Uterus (tissue), 4 donors: ENCODE data around the gene NXPH1. TPM values are rescaled to one million over a fixed set of nuclear protein-coding genes. Genes with fewer than 3 reads are reported as not detected.

Experiments
- DNase-seq, 2 donors: peaks; one replicate each; pipeline ENCODE4 v3.0.0-alpha.2; 2019 to 2020
- H3K27ac ChIP-seq, 2 donors: fragments of 200-600 bp; sonication (generic); 1 replicate in 1 of 2; 2 replicates in 1 of 2; pipeline ENCODE4 v1.5.1; 2016 to 2018
- H3K27me3 ChIP-seq, 2 donors: fragments of 200-600 bp; sonication (generic); one replicate each; pipeline ENCODE4 v1.5.1; 2018 to 2019; ENCODE audit warnings: control low read depth in 1 of 2
- H3K36me3 ChIP-seq, 2 donors: fragments of 200-600 bp; sonication (generic); one replicate each; pipeline ENCODE4 v1.5.1; 2019; ENCODE audit warnings: control low read depth in 1 of 2
- H3K4me1 ChIP-seq, 2 donors: fragments of 200-600 bp; sonication (generic); one replicate each; pipeline ENCODE4 v1.5.1; 2018 to 2019; ENCODE audit warnings: control low read depth in 1 of 2
- H3K4me3 ChIP-seq, 2 donors: fragments of 200-600 bp; sonication (generic); 1 replicate in 1 of 2; 2 replicates in 1 of 2; pipeline ENCODE4 v1.5.1; 2018 to 2019; ENCODE audit warnings: mild to moderate bottlenecking in 1 of 2
- H3K9me3 ChIP-seq, 2 donors: fragments of 200-600 bp; sonication (generic); one replicate each; pipeline ENCODE4 v1.5.1; 2019; ENCODE audit warnings: control low read depth in 1 of 2
- POLR2A ChIP-seq, 2 donors: fragments of 450-650 bp; IDR thresholded peaks; one replicate each; pipeline ENCODE4 v1.6.1; 2016; ENCODE audit warnings: antibody characterized with exemption in 2 of 2, mild to moderate bottlenecking in 1 of 2, moderate library complexity in 1 of 2
- intact Hi-C: fragments of 100-400 bp; cut with DNase I; formaldehyde crosslinking; loops from one replicate; pipeline ENCODE4 v1.15.1; 2023; ENCODE audit warnings: low total_unique reads
- total RNA-seq, 4 donors: library from RNA; depleted of rRNA in 3 of 4; stranded (reverse); fragments of >200 nt in 3 of 4; gene quantifications; one replicate each; pipeline versions ENCODE4 v1.1.0 to v1.2.4, GENCODE V29; 2014 to 2023
- TF ChIP-seq, protein P1 (sequence below), 4 experiments: fragments of 200-600 bp in 2 of 4; fragments of 450-650 bp in 2 of 4; sonication (generic) in 2 of 4; IDR thresholded peaks; one replicate each; pipeline ENCODE4 v1.5.1; 2016 to 2019; ENCODE audit warnings: antibody characterized with exemption in 4 of 4, mild to moderate bottlenecking in 2 of 4, moderate library complexity in 1 of 4
- donor health status: DM: yes; HTN: yes; CAD: no.

The NXPH1 gene
- total RNA-seq, 4 donors from 2014 or later, result 0.28 TPM; not detected in 3

DNA sequence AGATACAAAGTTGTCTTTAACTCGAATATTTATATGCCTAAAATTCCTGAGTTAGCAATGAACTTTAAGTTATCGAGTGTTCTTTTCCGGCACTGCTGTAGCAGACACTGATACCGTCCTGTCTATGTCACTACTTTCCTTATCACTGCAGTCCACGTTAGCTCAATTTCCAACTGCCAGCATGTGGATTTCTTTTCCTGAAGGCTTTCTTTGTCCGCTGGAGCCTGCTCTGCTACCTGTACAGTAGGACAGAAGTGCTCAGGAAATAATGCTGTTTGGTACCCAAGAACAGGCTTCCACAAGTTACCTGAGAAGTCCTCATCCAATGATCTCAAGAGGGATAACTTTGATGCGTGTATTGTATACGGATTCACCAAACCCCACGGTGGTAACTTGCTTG is 329.4 kb downstream of the NXPH1 start:
- no peak overlapping the region for H3K4me3 ChIP-seq

DNA sequence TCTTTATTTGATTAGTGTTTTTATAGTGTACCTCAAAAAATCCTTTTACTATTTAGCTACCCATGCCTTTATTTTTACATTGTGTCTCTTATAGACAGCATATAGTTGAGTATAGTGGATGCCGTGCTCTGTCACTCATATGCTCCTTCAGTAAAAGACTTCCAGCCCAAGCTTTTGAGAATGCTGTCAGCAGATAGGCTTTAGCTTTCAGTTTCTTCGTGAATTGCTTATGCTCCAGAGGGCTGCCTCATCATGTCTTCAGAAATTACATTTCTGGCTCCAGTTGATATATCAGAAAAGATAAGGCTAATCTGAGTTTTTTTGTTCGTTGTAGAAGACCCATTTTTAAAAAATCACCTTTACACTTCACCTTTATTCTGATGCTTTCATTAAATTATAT is 332.0 kb downstream of the NXPH1 start:
- no peaks in the 10 kb centered on the region for H3K27me3 ChIP-seq
- H3K4me3 ChIP-seq, result no peak overlapping the region
- H3K9me3 ChIP-seq, result no peaks in the 10 kb centered on the region
- no peak for DNase-seq
- TF ChIP-seq, protein P1, sequence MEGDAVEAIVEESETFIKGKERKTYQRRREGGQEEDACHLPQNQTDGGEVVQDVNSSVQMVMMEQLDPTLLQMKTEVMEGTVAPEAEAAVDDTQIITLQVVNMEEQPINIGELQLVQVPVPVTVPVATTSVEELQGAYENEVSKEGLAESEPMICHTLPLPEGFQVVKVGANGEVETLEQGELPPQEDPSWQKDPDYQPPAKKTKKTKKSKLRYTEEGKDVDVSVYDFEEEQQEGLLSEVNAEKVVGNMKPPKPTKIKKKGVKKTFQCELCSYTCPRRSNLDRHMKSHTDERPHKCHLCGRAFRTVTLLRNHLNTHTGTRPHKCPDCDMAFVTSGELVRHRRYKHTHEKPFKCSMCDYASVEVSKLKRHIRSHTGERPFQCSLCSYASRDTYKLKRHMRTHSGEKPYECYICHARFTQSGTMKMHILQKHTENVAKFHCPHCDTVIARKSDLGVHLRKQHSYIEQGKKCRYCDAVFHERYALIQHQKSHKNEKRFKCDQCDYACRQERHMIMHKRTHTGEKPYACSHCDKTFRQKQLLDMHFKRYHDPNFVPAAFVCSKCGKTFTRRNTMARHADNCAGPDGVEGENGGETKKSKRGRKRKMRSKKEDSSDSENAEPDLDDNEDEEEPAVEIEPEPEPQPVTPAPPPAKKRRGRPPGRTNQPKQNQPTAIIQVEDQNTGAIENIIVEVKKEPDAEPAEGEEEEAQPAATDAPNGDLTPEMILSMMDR (IDR thresholded peaks at IDR 0.05), result no peak
- TF ChIP-seq POLR2A (IDR thresholded peaks at IDR 0.05), result no peak
- H3K27ac ChIP-seq, result no peak overlapping the region
- intact Hi-C loops, result no loop called here
- H3K36me3 ChIP-seq, result no peaks in the 10 kb centered on the region
- H3K4me1 ChIP-seq, result no peaks in the 10 kb centered on the region

More for the DNA sequence above, 329.4 kb downstream of the NXPH1 start:
- Histone ChIP-seq H3K27me3 (no peaks in the 10 kb centered on the region), H3K9me3 (no peaks in the 10 kb centered on the region), H3K36me3 (no peaks in the 10 kb centered on the region), H3K4me1 (no peaks in the 10 kb centered on the region), H3K27ac (no peak overlapping the region)
- TF ChIP-seq, protein P1 (IDR thresholded peaks at IDR 0.05), result no peak
- no peak for TF ChIP-seq POLR2A (IDR thresholded peaks at IDR 0.05)
- no peak for DNase-seq
- intact Hi-C loops, result no loop called here

DNA sequence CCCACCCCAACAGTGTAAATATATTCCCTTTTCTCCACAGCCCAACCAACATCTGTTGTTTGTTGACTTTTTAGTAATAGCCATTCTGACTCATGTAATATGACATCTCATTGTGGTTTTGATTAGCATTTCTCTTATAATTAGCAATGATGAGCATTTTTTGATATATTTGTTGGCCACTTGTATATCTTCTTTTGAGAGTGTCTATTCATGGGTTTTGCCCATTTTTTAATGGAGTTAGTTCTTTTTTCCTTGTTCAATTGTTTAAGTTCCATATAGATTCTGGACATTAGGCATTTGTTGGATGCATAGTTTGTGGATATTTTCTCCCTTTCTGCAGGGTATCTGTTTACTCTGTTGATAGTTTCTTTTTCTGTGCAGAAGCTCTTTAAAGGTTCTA is 340.1 kb downstream of the NXPH1 start:
- no peak overlapping the region for H3K27ac ChIP-seq
- no peaks in the 10 kb centered on the region for H3K9me3 ChIP-seq
- H3K4me1 ChIP-seq, result no peaks in the 10 kb centered on the region
- no peaks in the 10 kb centered on the region for H3K36me3 ChIP-seq
- DNase-seq, result no peak
- intact Hi-C loops, result no loop called here
- H3K27me3 ChIP-seq, result no peaks in the 10 kb centered on the region
- no peak overlapping the region for H3K4me3 ChIP-seq
- TF ChIP-seq, protein P1 (IDR thresholded peaks at IDR 0.05), result no peak
- no peak for TF ChIP-seq POLR2A (IDR thresholded peaks at IDR 0.05)

DNA sequence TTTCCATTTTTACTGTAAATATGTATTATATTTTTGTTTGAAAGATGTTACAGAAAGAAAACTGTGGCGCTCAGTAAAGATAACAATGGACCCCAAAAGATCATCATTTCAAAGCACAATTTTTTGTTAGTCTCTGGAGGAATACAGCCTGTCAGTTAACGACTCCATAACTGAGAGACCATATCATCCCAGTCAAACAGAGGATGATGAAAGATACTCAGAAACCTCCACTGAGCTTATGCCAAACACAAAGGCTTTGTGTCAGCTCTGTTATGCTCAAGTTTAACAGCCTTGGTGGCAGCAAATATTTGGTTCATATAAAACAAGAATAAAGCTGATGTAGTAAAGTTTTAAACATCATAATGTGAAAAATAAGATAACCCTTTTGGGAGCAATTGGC is 345.1 kb downstream of the NXPH1 start:
- Histone ChIP-seq H3K9me3 (no peaks in the 10 kb centered on the region), H3K4me1 (no peaks in the 10 kb centered on the region), H3K27me3 (no peaks in the 10 kb centered on the region), H3K36me3 (no peaks in the 10 kb centered on the region), H3K27ac (no peak overlapping the region), H3K4me3 (no peak overlapping the region)
- no peak for TF ChIP-seq POLR2A (IDR thresholded peaks at IDR 0.05)
- TF ChIP-seq, protein P1 (IDR thresholded peaks at IDR 0.05), result no peak
- intact Hi-C loops, result no loop called here
- no peak for DNase-seq

DNA sequence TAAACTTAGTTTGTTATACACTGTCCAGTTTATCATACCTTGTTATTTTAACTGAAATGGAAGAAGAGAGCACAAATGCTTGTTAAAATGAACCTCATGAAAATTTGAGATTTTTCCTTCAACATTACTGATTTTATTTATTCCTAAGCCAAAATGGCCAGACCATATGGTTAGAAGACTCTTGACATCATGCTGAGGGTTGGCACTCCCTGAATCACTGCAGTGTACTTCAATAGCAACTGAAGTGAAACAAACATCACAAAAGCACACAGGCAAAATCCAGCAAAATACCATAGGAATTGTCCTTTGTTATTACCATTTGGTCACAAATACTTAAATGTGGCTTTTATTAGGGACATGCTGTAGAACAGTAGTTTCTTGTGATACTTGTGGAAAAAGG is 347.8 kb downstream of the NXPH1 start:
- intact Hi-C loops, result no loop called here
- TF ChIP-seq, protein P1 (IDR thresholded peaks at IDR 0.05), result no peak
- TF ChIP-seq POLR2A (IDR thresholded peaks at IDR 0.05), result no peak
- H3K4me3 ChIP-seq, result no peak overlapping the region
- no peaks in the 10 kb centered on the region for H3K4me1 ChIP-seq
- no peaks in the 10 kb centered on the region for H3K9me3 ChIP-seq
- no peaks in the 10 kb centered on the region for H3K36me3 ChIP-seq
- H3K27me3 ChIP-seq, result no peaks in the 10 kb centered on the region
- DNase-seq, result no peak
- H3K27ac ChIP-seq, result no peak overlapping the region
